Chondrocyte (in vitro differentiated cells): ENCODE data around the gene CDRT15. TPM values are rescaled to one million over a fixed set of nuclear protein-coding genes. Genes with fewer than 3 reads are reported as not detected.
A peak's percentile ranks its signal among the peaks of the same experiment; 100 is the strongest.
"Not testable (repeated sequence)": the region's sequence is repeated elsewhere in the genome, so short reads cannot be mapped to it uniquely, and the experiment has no call there.

Experiments
- DNase-seq: peaks from one replicate; pipeline ENCODE4 v3.0.0; 2021; ENCODE audit warnings: mixed read lengths, low spot score
- H3K27ac Mint-ChIP-seq: one replicate; pipeline ENCODE4 v1.8.0; 2021; ENCODE audit warnings: mild to moderate bottlenecking, moderate library complexity, mixed read lengths; ENCODE audit not compliant: unreplicated experiment
- H3K27me3 Mint-ChIP-seq: 2 replicates; pipeline ENCODE4 v1.8.0; 2021; ENCODE audit warnings: low read depth, mixed read lengths
- H3K36me3 Mint-ChIP-seq: 2 replicates; pipeline ENCODE4 v1.8.0; 2021; ENCODE audit warnings: low read depth, mixed read lengths
- H3K4me1 Mint-ChIP-seq: 2 replicates; pipeline ENCODE4 v1.8.0; 2021; ENCODE audit warnings: low read depth, mild to moderate bottlenecking, mixed read lengths
- H3K4me3 Mint-ChIP-seq: one replicate; pipeline ENCODE4 v1.8.0; 2021; ENCODE audit warnings: mild to moderate bottlenecking, moderate library complexity, mixed read lengths; ENCODE audit not compliant: unreplicated experiment
- H3K9me3 Mint-ChIP-seq: 2 replicates; pipeline ENCODE4 v1.8.0; 2021; ENCODE audit warnings: low read depth, mixed read lengths
- CTCF ChIP-seq: fragments of 200-600 bp; sonication (generic); IDR thresholded peaks from 2 replicates; pipeline ENCODE4 v1.5.0; 2021; ENCODE audit warnings: antibody characterized with exemption, mild to moderate bottlenecking, moderate library complexity
- total RNA-seq: library from RNA; stranded (reverse); gene quantifications from 3 replicates; pipeline ENCODE4 v1.2.1, GENCODE V29; 2021

The CDRT15 gene
- total RNA-seq, 1 donor from 2014 or later: not detected

GRCh38 chr17:14196377-14196997 is 40.2 kb downstream of the CDRT15 start:
- no peak for DNase-seq
- TF ChIP-seq CTCF: peak; percentile 23
- Mint-ChIP-seq H3K36me3 (peaks cover 10% of the 10 kb centered on the region), H3K4me1 (no peaks in the 10 kb centered on the region), H3K9me3 (no peaks in the 10 kb centered on the region), H3K27me3 (no peaks in the 10 kb centered on the region), H3K27ac (no peak overlapping the region), H3K4me3 (no peak overlapping the region)

GRCh38 chr17:14192636-14193344 is 43.9 kb downstream of the CDRT15 start:
- not testable (repeated sequence) for H3K4me3 Mint-ChIP-seq, H3K27ac Mint-ChIP-seq, H3K4me1 Mint-ChIP-seq, DNase-seq, H3K9me3 Mint-ChIP-seq, H3K27me3 Mint-ChIP-seq, H3K36me3 Mint-ChIP-seq

GRCh38 chr17:14192039-14192438 is 44.6 kb downstream of the CDRT15 start:
- not testable (repeated sequence) for H3K27me3 Mint-ChIP-seq, H3K9me3 Mint-ChIP-seq, H3K27ac Mint-ChIP-seq, H3K4me3 Mint-ChIP-seq, H3K36me3 Mint-ChIP-seq, H3K4me1 Mint-ChIP-seq, DNase-seq

GRCh38 chr17:14191469-14191868 is 45.2 kb downstream of the CDRT15 start:
- not testable (repeated sequence) for H3K36me3 Mint-ChIP-seq, H3K27ac Mint-ChIP-seq, H3K4me3 Mint-ChIP-seq

GRCh38 chr17:14190774-14191173 is 45.9 kb downstream of the CDRT15 start:
- not testable (repeated sequence) for H3K4me1 Mint-ChIP-seq, H3K36me3 Mint-ChIP-seq, H3K9me3 Mint-ChIP-seq, H3K27me3 Mint-ChIP-seq, H3K4me3 Mint-ChIP-seq, H3K27ac Mint-ChIP-seq, DNase-seq

More at GRCh38 chr17:14191469-14191868, 45.2 kb downstream of the CDRT15 start:
- not testable (repeated sequence) for H3K4me1 Mint-ChIP-seq, H3K9me3 Mint-ChIP-seq, H3K27me3 Mint-ChIP-seq, DNase-seq

- H3K9me3 Mint-ChIP-seq, H3K4me1 Mint-ChIP-seq, DNase-seq, H3K4me3 Mint-ChIP-seq, H3K36me3 Mint-ChIP-seq, H3K27me3 Mint-ChIP-seq, H3K27ac Mint-ChIP-seq: not testable (repeated sequence)
These were observed 50.2 kb downstream of the CDRT15 start for GRCh38 chr17:14186443-14186842.

Other genes with a start within 250 kb of the CDRT15 start
- 12.6 to 14.6 TPM (median 13.3 TPM) in 3 replicates for gene COX10, start 167.4 kb downstream of the CDRT15 start, total RNA-seq
- gene HS3ST3B1, start 64.2 kb upstream of the CDRT15 start, total RNA-seq: 25.6 to 45.6 TPM (median 27.1 TPM) in 3 replicates